Neural crest cell (in vitro differentiated cells): ENCODE results near the gene AHNAK2. TPM values are rescaled to one million over a fixed set of nuclear protein-coding genes. Genes with fewer than 3 reads are reported as not detected.

Experiments used
- DNase-seq: peaks from one replicate; pipeline ENCODE4 v3.0.0; 2021; ENCODE audit warnings: low read depth, mixed read lengths, low spot score
- H3K27ac Mint-ChIP-seq: one replicate; pipeline ENCODE4 v1.8.0; 2021; ENCODE audit warnings: mild to moderate bottlenecking, mixed read lengths; ENCODE audit not compliant: unreplicated experiment
- H3K27me3 Mint-ChIP-seq: 2 replicates; pipeline ENCODE4 v1.8.0; 2021; ENCODE audit warnings: low read depth, mild to moderate bottlenecking, mixed read lengths
- H3K36me3 Mint-ChIP-seq: 2 replicates; pipeline ENCODE4 v1.8.0; 2021; ENCODE audit warnings: low read depth, mild to moderate bottlenecking, mixed read lengths
- H3K4me1 Mint-ChIP-seq: 2 replicates; pipeline ENCODE4 v1.8.0; 2021; ENCODE audit warnings: mixed read lengths
- H3K4me3 Mint-ChIP-seq: one replicate; pipeline ENCODE4 v1.8.0; 2021; ENCODE audit warnings: mild to moderate bottlenecking, mixed read lengths
- H3K9me3 Mint-ChIP-seq: 2 replicates; pipeline ENCODE4 v1.8.0; 2021; ENCODE audit warnings: mixed read lengths
- total RNA-seq: library from RNA; stranded (reverse); gene quantifications from 2 replicates; pipeline ENCODE4 v1.2.1, GENCODE V29; 2021
- TF ChIP-seq, protein P1 (sequence below): fragments of 200-600 bp; sonication (generic); conservative IDR thresholded peaks from 2 replicates; pipeline ENCODE4 v1.5.0; 2021; ENCODE audit warnings: antibody characterized with exemption, mild to moderate bottlenecking

AHNAK2 gene
- total RNA-seq, 1 donor from 2014 or later: 1.4 TPM

DNA sequence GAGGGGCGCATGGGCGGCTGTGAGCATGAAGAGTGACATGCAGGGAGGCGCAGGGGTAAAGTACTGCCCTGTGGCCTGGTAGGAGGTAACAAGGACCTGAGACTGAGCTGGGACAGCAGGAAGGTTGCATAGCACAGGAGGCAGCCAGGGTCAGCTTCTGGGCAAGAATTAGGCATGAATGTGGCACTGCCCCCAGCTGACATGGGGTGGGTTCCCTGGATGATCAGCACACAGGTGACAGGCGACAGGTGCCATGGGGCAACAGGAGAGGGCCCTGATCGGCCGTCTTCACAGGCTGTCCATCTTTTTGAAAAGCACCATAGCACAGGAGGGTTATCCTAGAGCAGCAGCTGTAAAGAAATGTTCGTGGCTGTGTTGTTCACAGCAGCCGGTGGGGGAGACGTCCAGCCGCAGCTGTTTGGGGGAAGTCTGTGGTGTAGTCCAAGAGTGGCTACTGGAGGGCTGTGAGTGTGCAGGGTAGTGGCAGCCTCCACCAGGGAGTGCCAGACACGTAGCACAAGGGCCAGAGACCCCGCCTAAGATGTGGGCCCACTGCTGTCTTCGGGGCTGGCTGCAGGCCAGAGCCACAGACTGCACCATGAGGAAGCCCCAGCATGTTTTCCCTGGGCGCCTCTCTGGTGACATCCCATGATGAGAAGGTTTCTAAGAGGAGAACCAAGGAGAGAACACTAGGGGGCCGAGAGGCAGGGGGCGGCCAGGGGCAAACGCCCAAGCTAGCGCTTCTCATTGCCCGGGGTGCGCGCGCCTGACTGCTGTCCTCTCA, 15.8 kb upstream of the AHNAK2 start:
- no peak for DNase-seq

GRCh38 chr14:104993306-104993705, 15.1 kb upstream of the AHNAK2 start:
- H3K27ac Mint-ChIP-seq: no peak overlapping the region

More for the DNA sequence above, 15.8 kb upstream of the AHNAK2 start:
- no peaks in the 10 kb centered on the region for H3K27me3 Mint-ChIP-seq
- H3K4me3 Mint-ChIP-seq: peak overlapping the region; percentile 9
- H3K9me3 Mint-ChIP-seq: no peaks in the 10 kb centered on the region
- no peaks in the 10 kb centered on the region for H3K4me1 Mint-ChIP-seq
- TF ChIP-seq, protein P1, sequence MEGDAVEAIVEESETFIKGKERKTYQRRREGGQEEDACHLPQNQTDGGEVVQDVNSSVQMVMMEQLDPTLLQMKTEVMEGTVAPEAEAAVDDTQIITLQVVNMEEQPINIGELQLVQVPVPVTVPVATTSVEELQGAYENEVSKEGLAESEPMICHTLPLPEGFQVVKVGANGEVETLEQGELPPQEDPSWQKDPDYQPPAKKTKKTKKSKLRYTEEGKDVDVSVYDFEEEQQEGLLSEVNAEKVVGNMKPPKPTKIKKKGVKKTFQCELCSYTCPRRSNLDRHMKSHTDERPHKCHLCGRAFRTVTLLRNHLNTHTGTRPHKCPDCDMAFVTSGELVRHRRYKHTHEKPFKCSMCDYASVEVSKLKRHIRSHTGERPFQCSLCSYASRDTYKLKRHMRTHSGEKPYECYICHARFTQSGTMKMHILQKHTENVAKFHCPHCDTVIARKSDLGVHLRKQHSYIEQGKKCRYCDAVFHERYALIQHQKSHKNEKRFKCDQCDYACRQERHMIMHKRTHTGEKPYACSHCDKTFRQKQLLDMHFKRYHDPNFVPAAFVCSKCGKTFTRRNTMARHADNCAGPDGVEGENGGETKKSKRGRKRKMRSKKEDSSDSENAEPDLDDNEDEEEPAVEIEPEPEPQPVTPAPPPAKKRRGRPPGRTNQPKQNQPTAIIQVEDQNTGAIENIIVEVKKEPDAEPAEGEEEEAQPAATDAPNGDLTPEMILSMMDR: no peak
- H3K27ac Mint-ChIP-seq: no peak overlapping the region
- peaks cover 17% of the 10 kb centered on the region for H3K36me3 Mint-ChIP-seq

DNA sequence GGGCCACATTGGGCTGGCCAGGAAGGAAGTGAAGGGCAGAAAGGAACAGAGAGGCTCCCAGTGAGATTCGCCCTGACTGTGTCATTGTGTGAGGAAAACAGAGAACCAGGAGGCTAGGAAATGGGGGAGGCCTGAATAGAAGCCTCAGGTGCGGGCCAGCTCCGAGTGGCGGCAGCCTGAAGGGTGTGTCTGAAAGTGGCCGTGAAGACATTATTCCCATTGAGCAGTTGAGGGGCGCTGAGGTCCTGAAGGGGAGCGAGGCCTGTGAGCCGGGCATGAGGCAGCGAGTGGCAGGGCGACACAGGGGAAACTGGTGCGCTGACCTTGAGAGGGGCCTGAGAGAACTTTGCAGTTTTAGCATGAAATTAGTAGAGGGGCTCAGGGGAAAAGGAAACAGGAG, 14.3 kb upstream of the AHNAK2 start:
- no peak for DNase-seq
- no peak overlapping the region for H3K27ac Mint-ChIP-seq
- peaks cover under 1% of the 10 kb centered on the region for H3K4me1 Mint-ChIP-seq
- TF ChIP-seq, protein P1: no peak
- no peaks in the 10 kb centered on the region for H3K27me3 Mint-ChIP-seq
- peak overlapping the region; percentile 72 for H3K4me3 Mint-ChIP-seq
- H3K9me3 Mint-ChIP-seq: no peaks in the 10 kb centered on the region
- peaks cover 17% of the 10 kb centered on the region for H3K36me3 Mint-ChIP-seq

More at GRCh38 chr14:104993306-104993705, 15.1 kb upstream of the AHNAK2 start:
- H3K36me3 Mint-ChIP-seq: peaks cover 17% of the 10 kb centered on the region
- no peaks in the 10 kb centered on the region for H3K27me3 Mint-ChIP-seq
- H3K4me3 Mint-ChIP-seq: peak overlapping the region; percentile 72
- H3K9me3 Mint-ChIP-seq: no peaks in the 10 kb centered on the region
- no peak for DNase-seq
- H3K4me1 Mint-ChIP-seq: no peaks in the 10 kb centered on the region
- TF ChIP-seq, protein P1: no peak

DNA sequence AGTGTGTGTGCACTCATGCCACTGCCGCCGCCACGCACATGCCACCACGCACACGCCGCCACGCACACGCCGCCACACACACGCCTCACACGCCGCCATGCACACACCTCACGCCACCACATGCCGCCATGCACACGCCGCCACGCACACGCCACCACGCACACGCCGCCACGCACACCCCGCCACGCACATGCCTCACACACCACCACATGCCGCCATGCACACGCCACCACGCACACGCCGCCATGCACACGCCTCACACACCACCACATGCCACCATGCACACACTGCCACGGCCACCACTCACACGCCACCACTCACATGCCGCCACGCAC, 13.7 kb upstream of the AHNAK2 start:
- H3K27ac Mint-ChIP-seq: no peak overlapping the region
- DNase-seq: no peak
- peaks cover 5% of the 10 kb centered on the region for H3K4me1 Mint-ChIP-seq
- H3K4me3 Mint-ChIP-seq: peak overlapping the region; percentile 72
- TF ChIP-seq, protein P1: no peak
- H3K27me3 Mint-ChIP-seq: no peaks in the 10 kb centered on the region
- peaks cover 13% of the 10 kb centered on the region for H3K36me3 Mint-ChIP-seq
- no peaks in the 10 kb centered on the region for H3K9me3 Mint-ChIP-seq

GRCh38 chr14:104989951-104990303, 11.8 kb upstream of the AHNAK2 start:
- no peak for DNase-seq
- H3K9me3 Mint-ChIP-seq: no peaks in the 10 kb centered on the region
- H3K27ac Mint-ChIP-seq: no peak overlapping the region
- peak overlapping the region; percentile 44 for H3K4me3 Mint-ChIP-seq
- H3K36me3 Mint-ChIP-seq: peaks cover 13% of the 10 kb centered on the region
- H3K4me1 Mint-ChIP-seq: peaks cover 5% of the 10 kb centered on the region
- TF ChIP-seq, protein P1: no peak
- no peaks in the 10 kb centered on the region for H3K27me3 Mint-ChIP-seq
